ENCODE measurements around the gene LRRC26.
A peak's percentile ranks its signal among the peaks of the same experiment; 100 is the strongest.

The LRRC26 gene

DNA sequence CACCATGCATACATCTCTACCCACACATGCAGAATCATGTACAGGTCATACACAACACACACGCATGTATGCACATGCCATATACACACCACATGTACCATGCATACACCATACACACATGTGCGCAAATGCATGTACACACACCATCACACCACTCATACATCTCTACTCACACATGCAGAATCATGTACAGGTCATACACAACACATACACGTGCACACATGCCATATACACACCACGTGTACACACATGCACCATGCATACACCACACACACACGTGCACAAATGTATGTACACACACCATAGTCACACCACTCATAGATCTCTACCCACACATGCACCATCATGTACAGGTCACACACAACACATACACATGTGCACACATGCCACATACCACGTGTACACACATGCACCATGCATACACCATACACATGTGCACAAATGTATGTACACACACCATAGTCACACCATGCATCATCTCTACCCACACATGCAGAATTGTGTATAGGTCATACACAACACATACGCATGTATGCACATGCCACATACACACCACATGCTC, 16.9 kb downstream of the LRRC26 start:
- no peak for DNase-seq (ENCODE audit: low spot score)

DNA sequence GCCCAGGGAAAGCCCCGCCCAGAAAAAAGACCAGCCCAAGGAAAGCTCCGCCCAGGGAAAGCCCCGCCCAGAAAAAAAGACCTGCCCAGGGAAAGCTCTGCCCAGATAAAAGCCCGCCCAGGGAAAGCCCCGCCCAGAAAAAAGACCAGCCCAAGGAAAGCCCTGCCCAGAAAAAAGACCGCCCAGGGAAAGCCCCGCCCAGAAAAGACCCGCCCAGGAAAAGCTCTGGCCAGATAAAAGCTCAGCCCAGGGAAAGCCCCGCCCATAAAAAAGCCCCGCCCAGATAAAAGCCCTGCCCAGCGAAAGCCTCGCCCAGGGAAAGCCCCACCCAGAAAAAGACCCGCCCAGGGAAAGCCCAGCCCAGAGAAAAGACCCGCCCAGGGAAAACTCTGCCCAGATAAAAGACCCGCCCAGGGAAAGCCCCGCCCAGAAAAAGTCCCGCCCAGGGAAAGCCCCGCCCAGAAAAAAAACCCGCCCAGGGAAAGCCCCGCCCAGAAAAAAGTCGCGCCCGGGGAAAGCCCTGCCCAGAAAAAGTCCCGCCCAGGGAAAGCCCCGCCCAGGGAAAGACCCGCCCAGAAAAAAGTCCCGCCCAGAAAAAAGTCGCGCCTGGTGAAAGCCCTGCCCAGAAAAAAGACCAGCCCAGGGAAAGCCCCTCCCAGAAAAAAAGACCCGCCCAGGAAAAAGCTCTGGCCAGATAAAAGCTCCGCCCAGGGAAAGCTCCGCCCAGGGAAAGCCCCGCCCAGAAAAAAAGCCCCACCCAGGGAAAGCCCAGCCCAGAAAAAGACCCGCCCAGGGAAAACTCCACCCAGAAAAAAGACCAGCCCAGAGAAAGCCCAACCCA, 19.0 kb downstream of the LRRC26 start:
- DNase-seq (ENCODE audit: low spot score) = peak; percentile 26

DNA sequence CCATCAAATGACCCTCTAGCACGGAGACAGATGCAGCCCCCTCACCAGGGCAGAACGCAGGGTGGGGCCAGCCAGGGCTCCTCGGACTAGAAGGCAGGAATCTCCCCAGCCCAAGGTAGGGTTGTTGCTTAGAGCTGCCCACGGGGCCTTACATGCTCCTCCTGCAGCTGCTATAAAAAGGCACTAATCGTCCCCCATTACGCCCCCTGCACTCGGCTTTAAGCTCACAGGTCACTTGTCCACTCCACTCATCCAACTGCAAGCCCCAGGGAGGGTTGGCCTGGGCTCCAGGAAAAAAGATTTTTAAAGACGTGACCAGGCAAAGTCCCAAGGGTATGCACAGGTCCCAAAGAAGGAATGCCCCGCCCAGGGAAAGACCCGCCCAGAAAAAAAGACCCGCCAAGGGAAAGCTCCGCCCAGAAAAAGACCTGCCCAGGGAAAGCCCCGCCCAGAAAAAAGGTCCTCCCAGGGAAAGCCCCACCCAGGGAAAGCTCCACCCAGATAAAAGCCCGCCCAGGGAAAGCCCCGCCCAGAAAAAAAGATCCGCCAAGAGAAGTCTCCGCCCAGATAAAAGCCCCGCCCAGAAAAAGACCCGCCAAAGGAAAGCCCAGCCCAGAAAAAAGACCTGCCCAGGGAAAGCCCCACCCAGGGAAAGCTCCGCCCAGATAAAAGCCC, 19.8 kb downstream of the LRRC26 start:
- no peak for DNase-seq (ENCODE audit: low spot score)

DNA sequence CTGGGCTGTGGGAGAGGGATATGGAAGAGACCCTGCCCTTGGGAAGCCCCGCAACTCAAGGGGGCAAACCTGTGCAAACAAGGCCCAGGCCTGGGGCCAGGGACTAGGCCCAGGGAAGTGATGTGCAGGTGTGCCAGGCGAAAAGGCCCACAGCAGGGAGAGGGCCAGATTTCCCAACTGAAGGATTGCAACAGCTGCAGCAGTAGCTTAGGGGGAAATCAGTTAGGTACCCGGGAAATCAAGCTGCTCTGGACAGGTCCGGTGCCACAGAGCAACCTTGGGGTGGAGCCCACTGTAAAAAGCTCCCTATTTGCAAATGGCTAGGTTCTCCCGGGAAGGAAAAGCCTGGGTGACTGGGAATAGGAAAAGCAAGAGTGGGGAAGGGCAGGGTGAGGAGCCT, 20.5 kb downstream of the LRRC26 start:
- DNase-seq (ENCODE audit: low spot score) = no peak

DNA sequence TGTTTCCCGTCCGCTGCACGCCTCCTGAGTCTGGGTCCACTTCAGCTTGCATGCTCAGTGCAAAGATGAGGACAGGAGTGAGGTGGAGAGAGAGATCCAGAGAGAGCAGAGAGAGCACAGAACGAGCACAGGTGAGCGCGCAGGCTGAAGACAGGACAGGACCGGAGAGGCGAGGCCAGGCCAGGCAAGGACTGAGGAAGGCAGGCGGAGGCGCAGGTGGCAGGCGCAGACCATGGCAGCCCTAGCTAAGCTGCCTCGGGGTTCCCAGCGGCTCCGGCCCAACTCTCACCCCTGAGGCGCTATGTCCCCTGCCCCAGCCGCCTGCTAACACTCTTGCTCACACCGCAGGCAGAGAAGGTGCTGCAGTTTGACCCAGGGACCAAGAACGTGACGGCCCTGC, 21.2 kb downstream of the LRRC26 start:
- no peak for DNase-seq (ENCODE audit: low spot score)

DNA sequence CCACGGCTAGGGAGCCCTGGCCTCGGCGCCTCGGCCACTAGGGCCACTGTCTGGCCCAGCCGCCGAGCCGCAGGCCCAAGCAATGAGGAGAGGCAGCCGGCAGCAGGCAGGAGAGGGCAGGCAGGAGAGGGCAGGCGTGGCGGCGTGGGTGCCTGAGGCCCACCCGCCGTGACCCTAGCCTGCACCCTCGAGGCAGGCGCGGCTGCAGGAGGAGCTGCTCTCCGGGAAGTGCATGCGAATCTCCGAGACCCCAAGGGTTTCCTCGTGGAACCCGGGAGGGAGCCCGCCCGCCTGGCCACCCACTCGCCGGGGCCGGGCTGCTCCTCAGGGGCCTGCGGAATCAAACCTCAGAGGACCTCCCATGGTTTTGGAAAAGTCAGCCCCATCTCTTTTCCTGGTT, 21.6 kb downstream of the LRRC26 start:
- no peak for DNase-seq (ENCODE audit: low spot score)

DNA sequence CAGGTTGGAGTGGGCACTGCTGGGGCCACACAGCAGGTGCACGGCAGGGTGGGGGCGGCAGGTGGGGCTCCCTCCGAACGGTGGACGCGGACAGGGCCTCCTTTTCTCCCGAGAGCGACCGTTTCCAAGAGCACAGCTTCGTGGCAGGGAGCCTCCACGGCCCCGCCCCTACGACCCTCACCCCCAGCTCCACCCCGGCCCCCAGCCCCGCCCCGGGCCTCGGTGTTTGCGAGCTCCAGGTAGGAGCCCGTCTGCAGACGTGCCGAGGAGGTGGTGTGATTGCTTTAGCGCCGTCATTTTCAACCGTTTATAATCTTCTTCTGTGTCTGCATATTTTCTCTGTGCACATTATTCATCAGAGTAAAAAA, 22.1 kb downstream of the LRRC26 start:
- no peak for DNase-seq (ENCODE audit: low spot score)

DNA sequence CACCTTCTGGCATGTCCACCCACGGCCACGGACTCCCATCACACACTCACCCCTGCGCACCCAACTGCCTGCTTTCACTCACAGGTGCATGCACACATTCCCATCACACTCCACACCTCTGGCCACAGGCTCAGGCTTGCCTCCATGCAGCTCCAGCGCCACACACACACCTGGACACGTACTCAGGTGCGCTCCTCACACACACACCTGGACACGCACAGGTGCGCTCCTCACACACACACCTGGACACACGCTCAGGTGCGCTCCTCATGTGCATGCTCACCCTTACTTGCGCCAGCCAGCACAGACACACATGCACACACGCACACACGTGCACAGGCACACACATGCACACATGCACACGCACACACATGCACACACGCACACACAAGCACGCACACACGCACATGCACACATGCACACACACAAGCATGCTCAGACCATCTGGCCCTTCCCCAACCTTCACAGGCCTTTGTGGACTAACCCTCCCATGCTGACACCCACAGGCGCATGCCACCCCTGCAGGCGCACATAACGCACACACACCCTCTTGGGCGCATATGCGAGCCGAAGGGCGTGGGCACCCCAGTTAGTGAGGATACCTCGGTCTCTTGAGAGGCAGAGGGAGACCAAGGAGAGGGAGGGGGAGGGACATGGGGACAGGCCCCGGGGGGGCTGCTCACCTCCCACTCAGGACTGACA, 22.6 kb downstream of the LRRC26 start:
- DNase-seq (ENCODE audit: low spot score) = no peak

DNA sequence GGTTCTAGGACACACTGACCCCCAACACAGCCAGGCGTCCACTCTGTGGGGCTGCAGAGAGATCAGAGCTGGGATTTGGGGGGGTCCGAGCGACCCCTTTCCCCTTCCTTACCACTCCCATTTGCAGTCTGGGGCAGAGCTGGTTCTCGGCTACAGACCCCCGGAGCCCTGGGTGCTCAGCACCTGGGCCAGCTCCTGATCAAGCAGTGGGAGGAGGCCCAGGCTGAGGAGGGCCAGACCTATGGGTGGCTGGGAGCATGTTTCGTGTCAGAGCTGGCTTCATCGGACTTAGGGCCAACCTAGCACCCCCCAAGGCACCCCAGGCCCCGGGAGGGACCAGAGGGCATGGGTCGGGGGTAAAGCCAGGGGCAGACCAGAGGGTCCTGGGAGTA, 23.3 kb downstream of the LRRC26 start:
- DNase-seq (ENCODE audit: low spot score) = no peak

DNA sequence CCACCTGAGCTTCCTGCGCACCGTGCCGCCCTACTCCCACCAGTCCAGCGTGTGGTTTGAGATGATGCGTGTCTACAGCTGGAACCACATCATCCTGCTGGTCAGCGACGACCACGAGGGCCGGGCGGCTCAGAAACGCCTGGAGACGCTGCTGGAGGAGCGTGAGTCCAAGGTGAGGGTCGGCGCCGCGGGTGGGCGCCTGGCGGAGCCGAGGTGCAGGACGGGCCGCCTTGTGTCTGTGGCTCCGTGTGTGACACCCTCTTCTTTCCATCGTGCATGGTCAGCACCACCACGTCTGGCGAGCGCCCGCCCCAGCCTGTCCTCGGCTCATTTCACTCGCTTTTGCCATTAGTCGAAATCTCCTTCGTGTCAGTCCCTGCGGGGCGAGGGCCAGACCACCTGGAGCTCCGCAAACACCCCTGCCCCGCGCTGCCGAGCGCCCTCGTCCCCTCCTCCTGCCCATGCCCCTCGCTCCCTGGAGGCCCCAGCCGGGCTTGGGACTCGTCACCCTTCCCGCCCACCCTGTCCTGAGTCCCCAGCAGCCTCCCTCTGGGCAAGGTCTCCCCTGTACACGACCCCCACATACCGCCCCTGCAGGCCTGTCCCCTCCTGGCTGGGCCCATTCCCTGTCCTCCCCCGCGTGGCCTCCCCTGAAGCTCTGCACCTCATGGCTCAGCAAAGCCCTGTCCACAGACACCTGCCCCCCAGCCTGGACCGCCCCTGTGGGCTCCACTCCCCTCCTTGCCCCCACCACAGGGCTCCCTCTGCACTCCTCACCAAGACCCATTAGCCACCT, 23.9 kb downstream of the LRRC26 start:
- no peak for DNase-seq (ENCODE audit: low spot score)

DNA sequence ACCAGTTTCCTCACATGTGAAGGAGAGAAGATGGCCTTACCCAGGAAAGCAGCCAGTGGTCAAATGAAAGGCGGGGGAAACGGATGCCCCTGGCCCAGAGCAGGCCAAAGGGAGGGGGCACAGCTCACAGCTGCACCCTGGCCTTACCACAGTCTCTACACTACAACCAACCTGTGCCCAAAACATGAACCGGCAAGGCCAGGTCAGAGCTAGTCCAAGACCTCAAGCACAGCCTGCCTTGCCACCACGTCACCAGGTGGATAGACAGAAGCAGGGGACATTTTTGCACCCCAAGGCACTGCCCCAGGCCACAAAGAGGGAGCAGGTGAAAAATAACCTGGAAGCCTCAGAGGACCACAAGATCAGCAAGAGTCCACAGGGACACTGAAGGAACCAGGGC, 26.4 kb downstream of the LRRC26 start:
- no peak for DNase-seq (ENCODE audit: low spot score)

DNA sequence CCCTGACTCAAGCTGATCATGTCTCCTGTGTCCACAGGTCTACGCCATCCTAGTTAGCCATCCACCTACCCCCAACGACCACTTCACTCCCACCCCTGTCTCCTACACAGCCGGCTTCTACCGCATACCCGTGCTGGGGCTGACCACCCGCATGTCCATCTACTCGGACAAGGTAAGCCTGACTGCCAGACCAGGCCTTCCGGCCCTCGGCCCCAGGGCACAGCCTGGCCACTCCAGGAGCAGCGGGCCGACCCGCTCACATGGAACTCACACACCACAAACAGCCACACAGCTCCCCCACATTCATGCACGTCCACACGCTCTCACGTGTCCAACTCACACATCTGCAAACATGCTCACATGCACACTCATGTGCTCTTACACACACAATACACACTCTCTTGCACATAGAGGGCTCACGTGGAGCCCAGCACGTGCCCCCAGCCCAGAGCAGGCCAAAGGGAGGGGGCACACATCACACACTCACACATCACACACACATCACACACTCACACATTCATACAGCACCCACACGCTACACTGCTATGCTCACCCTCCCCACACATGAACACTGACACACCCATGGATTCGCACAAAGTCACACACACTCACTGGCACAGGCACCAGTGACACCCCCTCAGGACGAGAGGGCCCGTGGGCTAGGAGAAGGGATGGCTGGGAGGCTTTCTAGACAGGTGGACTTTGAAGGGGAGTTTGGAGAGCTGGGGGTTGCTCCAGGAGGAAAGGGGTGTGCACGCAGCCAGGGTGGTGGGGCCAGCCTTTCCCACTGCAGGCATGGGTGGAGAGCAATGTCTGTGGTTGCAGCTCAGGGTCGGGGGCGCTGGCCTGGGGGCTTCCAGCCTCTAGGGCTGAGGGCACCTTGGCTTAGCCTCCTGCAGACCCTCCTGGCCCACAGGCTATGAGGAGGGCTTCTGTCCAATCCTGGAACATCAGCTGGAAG, 27.6 kb downstream of the LRRC26 start:
- DNase-seq (ENCODE audit: low spot score) = no peak

DNA sequence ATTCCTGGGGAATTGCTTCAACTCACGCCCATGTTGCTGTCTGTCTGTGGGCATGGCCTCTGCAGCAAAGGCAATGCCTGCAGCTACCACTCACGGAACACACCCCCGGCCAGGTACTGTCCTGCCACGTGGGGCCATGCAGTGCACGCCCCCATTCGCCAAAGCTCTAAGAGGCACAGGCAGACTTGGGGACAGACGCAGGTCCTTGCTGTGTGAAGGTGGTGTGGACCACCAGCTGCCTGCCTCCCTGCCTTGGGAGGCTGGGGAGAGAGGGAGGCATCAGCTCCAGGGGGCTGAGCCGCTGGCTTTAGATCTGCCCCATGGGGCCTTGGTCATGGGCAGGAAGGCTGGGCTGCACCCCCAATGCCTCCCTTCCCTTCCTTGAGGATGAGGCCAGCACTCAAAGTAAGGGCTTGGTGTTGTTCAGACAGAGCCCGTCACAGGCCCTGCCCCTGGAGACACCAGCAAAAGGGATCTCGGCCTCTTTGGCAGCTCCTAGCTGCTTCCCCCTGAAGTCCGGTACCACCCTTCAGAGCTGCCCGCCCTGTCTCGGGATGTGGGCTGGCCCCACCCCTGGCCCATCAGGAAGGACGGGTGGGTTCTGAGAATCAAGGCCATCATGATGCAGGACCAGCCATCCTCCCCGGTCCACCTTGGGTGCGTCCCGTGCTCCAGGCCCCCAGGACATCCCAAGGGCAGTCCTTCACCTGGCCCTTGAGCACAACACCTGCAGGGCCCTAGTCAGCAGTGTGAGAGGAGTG, 28.6 kb downstream of the LRRC26 start:
- no peak for DNase-seq (ENCODE audit: low spot score)

DNA sequence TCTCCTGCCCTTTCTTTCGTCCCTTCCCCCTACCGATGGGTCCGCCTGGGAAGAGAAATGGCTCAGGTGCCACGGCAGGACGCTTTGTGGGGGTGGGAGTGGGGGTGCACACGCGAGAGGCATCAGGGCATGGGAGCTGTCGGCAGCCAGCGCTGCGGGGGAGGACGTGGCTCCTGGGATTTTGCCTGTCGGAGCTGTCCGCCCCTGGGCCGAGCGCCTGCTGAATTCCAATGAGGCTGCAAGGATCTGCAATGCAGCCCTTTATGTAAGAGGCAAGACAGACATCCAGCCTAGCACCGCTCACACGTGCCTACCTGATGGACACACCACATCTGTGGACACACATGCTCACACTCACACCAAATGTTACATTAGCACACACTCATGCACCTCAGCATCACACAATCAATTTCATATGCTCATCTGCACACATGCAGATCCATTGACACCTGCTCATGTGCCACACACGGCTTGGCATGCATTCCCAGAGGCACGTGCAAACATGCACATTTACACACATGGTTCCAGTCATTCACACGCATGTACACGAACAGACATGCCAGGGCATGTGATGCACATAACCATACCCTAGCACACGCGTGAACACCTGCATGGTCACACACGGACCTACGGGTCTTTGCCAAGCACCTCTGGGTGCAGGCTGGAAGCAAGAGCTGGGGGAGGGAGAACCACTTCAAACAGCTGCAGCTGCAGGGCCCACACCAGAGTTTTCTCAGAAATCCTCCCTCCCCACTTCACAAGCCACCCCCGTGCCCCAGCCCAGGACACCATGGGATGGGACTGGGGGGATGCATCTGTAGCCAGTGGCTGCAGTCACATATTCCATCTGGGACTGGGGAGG, 29.5 kb downstream of the LRRC26 start:
- DNase-seq (ENCODE audit: low spot score) = no peak

DNA sequence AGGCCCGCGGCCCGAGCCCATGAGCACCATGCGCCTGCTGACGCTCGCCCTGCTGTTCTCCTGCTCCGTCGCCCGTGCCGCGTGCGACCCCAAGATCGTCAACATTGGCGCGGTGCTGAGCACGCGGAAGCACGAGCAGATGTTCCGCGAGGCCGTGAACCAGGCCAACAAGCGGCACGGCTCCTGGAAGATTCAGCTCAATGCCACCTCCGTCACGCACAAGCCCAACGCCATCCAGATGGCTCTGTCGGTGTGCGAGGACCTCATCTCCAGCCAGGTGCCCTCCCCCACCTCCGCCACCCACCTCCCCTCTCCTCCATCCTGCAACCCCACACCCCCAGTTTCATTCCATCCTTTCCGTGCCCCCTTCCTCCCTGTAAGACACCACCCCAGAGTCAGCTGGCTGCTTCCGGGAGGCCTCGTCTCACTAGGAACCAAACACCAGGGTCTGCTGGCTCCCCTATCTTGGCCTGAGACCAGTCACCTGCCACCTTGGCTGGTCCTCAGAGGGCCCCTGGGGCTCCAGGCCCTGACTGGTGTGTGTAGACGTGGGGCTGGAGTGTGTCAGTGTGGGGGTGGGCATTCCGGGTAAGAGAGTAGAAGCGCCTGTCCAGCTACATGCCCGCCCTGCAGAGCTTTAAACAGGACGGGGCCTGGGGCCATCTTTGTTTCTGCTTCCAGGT, 30.2 kb downstream of the LRRC26 start:
- no peak for DNase-seq (ENCODE audit: low spot score)

DNA sequence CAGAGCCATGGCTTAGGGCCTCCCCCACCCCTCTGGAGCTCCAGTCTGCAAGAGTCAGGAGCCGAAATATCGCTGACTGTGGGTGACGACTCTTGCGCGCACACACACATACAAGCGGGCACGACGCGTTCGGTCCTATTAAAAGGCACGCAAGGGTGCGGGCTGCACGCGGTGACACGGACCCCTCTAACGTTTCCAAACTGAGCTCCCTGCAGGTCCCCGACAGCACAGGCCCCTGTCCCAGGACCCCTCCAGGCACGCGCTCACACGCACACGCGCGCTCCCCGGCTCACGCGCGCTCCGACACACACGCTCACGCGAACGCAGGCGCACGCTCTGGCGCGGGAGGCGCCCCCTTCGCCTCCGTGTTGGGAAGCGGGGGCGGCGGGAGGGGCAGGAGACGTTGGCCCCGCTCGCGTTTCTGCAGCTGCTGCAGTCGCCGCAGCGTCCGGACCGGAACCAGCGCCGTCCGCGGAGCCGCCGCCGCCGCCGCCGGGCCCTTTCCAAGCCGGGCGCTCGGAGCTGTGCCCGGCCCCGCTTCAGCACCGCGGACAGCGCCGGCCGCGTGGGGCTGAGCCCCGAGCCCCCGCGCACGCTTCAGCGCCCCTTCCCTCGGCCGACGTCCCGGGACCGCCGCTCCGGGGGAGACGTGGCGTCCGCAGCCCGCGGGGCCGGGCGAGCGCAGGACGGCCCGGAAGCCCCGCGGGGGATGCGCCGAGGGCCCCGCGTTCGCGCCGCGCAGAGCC, 31.0 kb downstream of the LRRC26 start, which contains the start of gene GRIN1:
Gene GRIN1 (plus strand): TSS at position 433 of the 746 bp plus-strand sequence. CDS start 333 bp downstream, outside the sequence.
- peak; percentile 61 for DNase-seq (ENCODE audit: low spot score)

DNA sequence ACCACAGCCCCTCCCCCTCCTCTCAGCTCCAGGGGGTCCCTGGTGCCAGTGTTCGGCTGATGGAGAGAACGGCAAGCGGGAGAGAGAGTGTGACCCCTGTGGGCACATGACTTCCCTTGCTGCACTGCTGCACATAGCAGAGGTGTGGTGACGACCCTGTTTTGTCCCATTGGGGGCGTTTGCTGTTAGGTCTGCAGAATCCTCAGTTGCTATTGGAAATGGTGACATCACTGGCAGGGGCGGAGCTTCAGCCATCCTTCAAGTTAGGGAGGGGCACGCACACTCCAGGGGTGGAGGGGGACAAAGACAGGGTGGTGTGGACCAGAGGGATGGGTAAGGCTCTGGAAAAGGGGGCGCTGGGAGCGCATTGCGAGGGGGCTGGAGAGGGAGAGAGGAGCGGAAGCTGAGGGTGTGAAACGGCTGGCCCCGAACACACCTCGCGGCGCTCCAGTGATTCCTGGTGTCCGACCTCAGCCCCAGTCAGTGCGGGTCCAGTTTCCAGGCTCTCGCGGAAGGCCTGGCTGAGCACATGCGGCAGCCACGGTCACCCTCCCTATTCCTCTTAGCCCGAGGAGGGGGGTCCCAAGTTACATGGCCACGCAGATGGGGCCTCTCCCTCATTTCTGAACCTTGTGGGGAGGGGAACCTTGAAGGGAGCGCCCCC, 31.7 kb downstream of the LRRC26 start:
- no peak for DNase-seq (ENCODE audit: low spot score)

Data from AG08395 (cell line).